OCI-LY1 (cell line): ENCODE measurements around the gene TPST2.

Source experiments
- H2AFZ ChIP-seq: fragments of 200-600 bp; sonication (generic), shearing (Covaris generic); 2 replicates; pipeline ENCODE4 v1.6.0; 2014; ENCODE audit warnings: antibody characterized with exemption, mild to moderate bottlenecking, low read length
- H3F3A ChIP-seq: fragments of 200-600 bp; sonication (generic), shearing (Covaris generic); 2 replicates; pipeline ENCODE4 v1.6.0; 2014; ENCODE audit warnings: mild to moderate bottlenecking, antibody characterized with exemption, low read length, moderate library complexity; ENCODE audit not compliant: insufficient read depth
- H3K27ac ChIP-seq: fragments of 200-600 bp; sonication (generic); 2 replicates; pipeline ENCODE4 v1.5.1; 2014; ENCODE audit warnings: low read length, mixed run types, mild to moderate bottlenecking, low read depth; ENCODE audit not compliant: poor library complexity, severe bottlenecking
- H3K27me3 ChIP-seq: fragments of 200-600 bp; sonication (generic); 2 replicates; pipeline ENCODE4 v1.6.0; 2014; ENCODE audit warnings: antibody characterized with exemption, mild to moderate bottlenecking, low read length, moderate library complexity; ENCODE audit not compliant: insufficient read depth
- H3K36me3 ChIP-seq: fragments of 200-600 bp; sonication (generic); 2 replicates; pipeline ENCODE4 v1.6.1; 2014; ENCODE audit warnings: mild to moderate bottlenecking, antibody characterized with exemption, low read length, moderate library complexity, mixed read lengths; ENCODE audit not compliant: insufficient read depth
- H3K4me1 ChIP-seq: fragments of 200-600 bp; sonication (generic); 2 replicates; pipeline ENCODE4 v1.5.1; 2014; ENCODE audit warnings: mild to moderate bottlenecking, low read length, moderate library complexity; ENCODE audit not compliant: insufficient read depth, severe bottlenecking
- H3K4me2 ChIP-seq: fragments of 200-600 bp; sonication (generic), shearing (Covaris generic); 2 replicates; pipeline ENCODE4 v1.6.1; 2014; ENCODE audit warnings: low read length
- H3K4me3 ChIP-seq: fragments of 200-600 bp; sonication (generic); 2 replicates; pipeline ENCODE4 v1.5.1; 2014; ENCODE audit warnings: low read length, low read depth, mild to moderate bottlenecking, mixed read lengths; ENCODE audit not compliant: poor library complexity, severe bottlenecking
- H3K79me2 ChIP-seq: fragments of 200-600 bp; shearing (Covaris generic); 2 replicates; pipeline ENCODE4 v1.6.1; 2016; ENCODE audit warnings: mixed run types, low read length, mixed read lengths; ENCODE audit not compliant: insufficient read depth
- H3K9ac ChIP-seq: fragments of 200-600 bp; sonication (generic), shearing (Covaris generic); 2 replicates; pipeline ENCODE4 v1.6.1; 2014; ENCODE audit warnings: mild to moderate bottlenecking, low read length, mixed read lengths
- H3K9me2 ChIP-seq: fragments of 200-600 bp; sonication (generic), shearing (Covaris generic); 2 replicates; pipeline ENCODE4 v1.6.1; 2014; ENCODE audit warnings: low read depth, mild to moderate bottlenecking, low read length, mixed read lengths
- H3K9me3 ChIP-seq: fragments of 200-600 bp; shearing (Covaris generic); 2 replicates; pipeline ENCODE4 v1.6.1; 2014; ENCODE audit warnings: low read length, mixed read lengths
- H4K20me1 ChIP-seq: fragments of 200-600 bp; sonication (generic), shearing (Covaris generic); 2 replicates; pipeline ENCODE4 v1.6.0; 2016; ENCODE audit warnings: mild to moderate bottlenecking, low read length; ENCODE audit not compliant: insufficient read depth
- CTCF ChIP-seq: fragments of 200-600 bp; sonication (generic), shearing (Covaris generic); IDR thresholded peaks from 2 replicates; pipeline ENCODE4 v1.5.1; 2017; ENCODE audit warnings: mild to moderate bottlenecking, antibody characterized with exemption, low read length, moderate library complexity, mixed read lengths
- EZH2 ChIP-seq: fragments of 200-600 bp; sonication (generic), shearing (Covaris generic); IDR thresholded peaks from 2 replicates; pipeline ENCODE4 v1.8.0; 2017; ENCODE audit warnings: borderline replicate concordance, mixed run types, mild to moderate bottlenecking, antibody characterized with exemption, low read length, moderate library complexity, mixed read lengths

TPST2 gene

DNA sequence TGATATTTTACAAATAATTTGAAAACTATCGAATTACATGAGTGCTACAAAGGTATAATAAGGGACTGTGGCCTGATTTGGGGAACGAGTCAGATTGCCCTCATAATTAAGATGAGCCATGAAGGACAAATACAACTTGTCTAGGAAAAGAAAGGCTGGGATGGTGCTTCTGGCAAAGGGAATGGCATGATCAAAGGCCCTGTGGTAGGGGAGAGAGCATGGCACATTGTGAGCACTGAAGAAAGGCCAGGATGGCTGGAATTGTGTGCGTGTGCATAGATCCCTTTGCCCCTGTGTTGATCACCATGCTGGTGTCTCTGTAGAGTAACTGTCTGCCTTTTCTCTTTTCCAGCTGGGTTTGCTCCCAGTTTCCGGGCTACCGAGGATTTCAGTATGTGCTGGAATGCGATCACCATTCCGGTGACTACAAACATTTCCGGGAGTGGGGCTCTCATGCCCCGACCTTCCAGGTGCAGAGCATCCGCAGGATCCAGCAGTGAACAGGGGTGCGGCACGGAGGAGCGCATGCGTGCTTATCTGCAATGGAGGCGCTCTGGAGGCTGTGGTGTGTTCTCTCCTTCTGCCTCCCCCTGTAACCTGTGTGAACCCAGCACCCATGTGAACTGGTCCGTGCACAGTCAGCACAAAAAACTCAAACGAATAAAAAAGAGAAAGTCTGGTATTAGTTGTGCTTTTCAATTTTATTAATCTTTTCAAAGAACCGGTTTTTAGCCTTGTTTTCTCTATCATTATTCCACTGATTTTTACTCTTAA lies 40.2 kb upstream of the TPST2 start:
- Histone ChIP-seq H3K9me2 (no peaks in the 10 kb centered on the region), H3K27ac (no peak overlapping the region), H3K4me2 (no peak overlapping the region), H2AFZ (no peak overlapping the region), H3K9ac (no peak overlapping the region), H3K4me3 (no peak overlapping the region), H3K4me1 (no peaks in the 10 kb centered on the region), H4K20me1 (no peaks in the 10 kb centered on the region), H3F3A (no peaks in the 10 kb centered on the region), H3K36me3 (no peaks in the 10 kb centered on the region), H3K27me3 (no peaks in the 10 kb centered on the region; the same call in 1 of the 2 replicates), H3K79me2 (no peaks in the 10 kb centered on the region), H3K9me3 (peaks cover 9% of the 10 kb centered on the region; the same call in 1 of the 2 replicates)
- TF ChIP-seq CTCF, result no peak
- TF ChIP-seq EZH2, result no peak

DNA sequence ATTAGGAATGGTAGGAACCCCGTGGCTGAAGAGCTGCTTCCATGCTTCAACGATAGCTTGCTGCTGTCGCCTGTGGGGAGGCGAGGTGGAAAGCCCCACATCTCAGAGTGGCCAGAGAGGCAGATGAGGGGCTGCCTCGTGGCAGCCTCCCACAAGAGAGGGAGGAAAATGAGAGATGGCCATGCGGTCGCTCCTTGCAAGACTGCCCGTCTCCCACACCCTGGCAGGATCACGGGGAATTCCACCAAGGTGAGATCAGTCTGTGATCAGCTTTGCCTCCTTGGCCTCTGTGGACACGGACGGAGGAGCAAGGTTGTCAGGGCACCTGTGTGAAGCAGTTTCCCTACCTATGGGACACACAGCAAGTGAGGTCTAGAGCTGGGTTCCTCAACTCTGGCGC lies 34.9 kb upstream of the TPST2 start:
- Histone ChIP-seq H3K4me3 (no peak overlapping the region), H3K9me3 (peaks cover 4% of the 10 kb centered on the region; the same call in 1 of the 2 replicates), H3K27me3 (no peaks in the 10 kb centered on the region), H3K27ac (no peak overlapping the region), H3K36me3 (no peaks in the 10 kb centered on the region), H3K9me2 (no peaks in the 10 kb centered on the region), H3F3A (no peaks in the 10 kb centered on the region), H2AFZ (no peak overlapping the region), H3K4me1 (no peaks in the 10 kb centered on the region), H3K4me2 (no peak overlapping the region), H4K20me1 (no peaks in the 10 kb centered on the region), H3K9ac (no peak overlapping the region), H3K79me2 (no peaks in the 10 kb centered on the region)
- TF ChIP-seq CTCF, result no peak
- TF ChIP-seq EZH2, result no peak

DNA sequence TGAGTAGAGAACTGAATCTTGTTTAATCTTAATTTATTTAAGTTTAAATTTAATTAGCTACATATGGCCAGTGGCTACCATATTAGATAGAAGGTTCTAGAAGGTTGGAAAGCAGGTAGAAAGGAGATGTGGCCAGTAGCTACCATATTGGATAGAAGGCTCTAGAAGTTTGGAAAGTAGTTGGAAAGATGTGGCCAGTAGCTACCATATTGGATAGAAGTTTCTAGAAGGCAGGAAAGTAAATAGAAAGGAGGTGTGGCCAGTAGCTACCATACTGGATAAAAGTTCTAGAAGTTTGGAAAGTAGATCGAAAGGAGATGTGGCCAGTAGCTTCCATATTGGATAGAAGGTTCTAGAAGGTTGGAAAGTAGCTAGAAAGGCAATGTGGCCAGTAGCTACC lies 34.1 kb upstream of the TPST2 start:
- Histone ChIP-seq H3K36me3 (no peaks in the 10 kb centered on the region), H3K4me1 (no peaks in the 10 kb centered on the region), H3K4me2 (no peak overlapping the region), H3K27me3 (no peaks in the 10 kb centered on the region), H3K79me2 (no peaks in the 10 kb centered on the region), H4K20me1 (no peaks in the 10 kb centered on the region), H3K4me3 (no peak overlapping the region), H3K9me3 (peaks cover 4% of the 10 kb centered on the region; the same call in 1 of the 2 replicates), H3K9me2 (no peaks in the 10 kb centered on the region), H3K27ac (no peak overlapping the region), H2AFZ (no peak overlapping the region), H3F3A (no peaks in the 10 kb centered on the region), H3K9ac (no peak overlapping the region)
- no peak for TF ChIP-seq EZH2
- no peak for TF ChIP-seq CTCF
